MM.1S (cell line): Measurements from ENCODE around the gene AAMDC.
"Not testable (repeated sequence)": the region's sequence is repeated elsewhere in the genome, so short reads cannot be mapped to it uniquely, and the experiment has no call there.

Source experiments
- DNase-seq: peaks from one replicate; pipeline ENCODE4 v3.0.0-alpha.2; 2015
- H2AFZ ChIP-seq: fragments of 300-600 bp; sonication (generic); 2 replicates; pipeline ENCODE4 v1.6.0; 2016; ENCODE audit warnings: antibody characterized with exemption, low read length
- H3F3A ChIP-seq: fragments of 300-600 bp; sonication (generic); 2 replicates; pipeline ENCODE4 v1.6.1; 2016; ENCODE audit warnings: mild to moderate bottlenecking, antibody characterized with exemption, low read length, moderate library complexity, mixed read lengths; ENCODE audit not compliant: insufficient read depth
- H3K27ac ChIP-seq: fragments of 300-600 bp; sonication (generic); 2 replicates; pipeline ENCODE4 v1.5.1; 2016; ENCODE audit warnings: mild to moderate bottlenecking, low read length
- H3K27me3 ChIP-seq: fragments of 300-600 bp; sonication (generic); replicated peaks from 2 replicates; pipeline ENCODE4 v1.6.0; 2016; ENCODE audit warnings: low read length; ENCODE audit not compliant: insufficient read depth
- H3K36me3 ChIP-seq: fragments of 300-600 bp; sonication (generic); replicated peaks from 2 replicates; pipeline ENCODE4 v1.6.1; 2016; ENCODE audit warnings: mild to moderate bottlenecking, low read length, mixed read lengths; ENCODE audit not compliant: insufficient read depth
- H3K4me1 ChIP-seq: fragments of 300-600 bp; sonication (generic); 2 replicates; pipeline ENCODE4 v1.6.1; 2016; ENCODE audit warnings: low read length, mixed read lengths
- H3K4me2 ChIP-seq: fragments of 300-600 bp; sonication (generic); 2 replicates; pipeline ENCODE4 v1.6.0; 2016; ENCODE audit warnings: low read depth, low read length
- H3K4me3 ChIP-seq: fragments of 300-600 bp; sonication (generic); 2 replicates; pipeline ENCODE4 v1.5.1; 2016; ENCODE audit warnings: low read length, mixed read lengths
- H3K79me2 ChIP-seq: fragments of 300-600 bp; sonication (generic); 2 replicates; pipeline ENCODE4 v1.6.1; 2016; ENCODE audit warnings: mixed run types, low read length, mixed read lengths
- H3K9ac ChIP-seq: fragments of 300-600 bp; sonication (generic); 2 replicates; pipeline ENCODE4 v1.6.1; 2016; ENCODE audit warnings: low read length, mixed read lengths
- H3K9me2 ChIP-seq: fragments of 300-600 bp; sonication (generic); replicated peaks from 2 replicates; pipeline ENCODE4 v1.6.1; 2016; ENCODE audit warnings: mild to moderate bottlenecking, low read length, mixed read lengths; ENCODE audit not compliant: insufficient read depth
- H3K9me3 ChIP-seq: fragments of 300-600 bp; sonication (generic); replicated peaks from 2 replicates; pipeline ENCODE4 v1.6.1; 2016; ENCODE audit warnings: mild to moderate bottlenecking, low read length, mixed read lengths; ENCODE audit not compliant: insufficient read depth
- H4K20me1 ChIP-seq: fragments of 300-600 bp; sonication (generic); 2 replicates; pipeline ENCODE4 v1.6.1; 2016; ENCODE audit warnings: mild to moderate bottlenecking, low read length, moderate library complexity, mixed read lengths; ENCODE audit not compliant: insufficient read depth
- CTCF ChIP-seq: fragments of 300-600 bp; sonication (generic); IDR thresholded peaks from 2 replicates; pipeline ENCODE4 v1.5.1; 2016; ENCODE audit warnings: antibody characterized with exemption, low read length, mixed read lengths
- EZH2 ChIP-seq: fragments of 300-600 bp; sonication (generic); optimal IDR thresholded peaks from 2 replicates; pipeline ENCODE3; 2017; ENCODE audit warnings: low read depth, mild to moderate bottlenecking, antibody characterized with exemption, low read length, mixed read lengths
- EZH2phosphoT487 ChIP-seq: fragments of 300-600 bp; sonication (generic); IDR thresholded peaks from 2 replicates; pipeline ENCODE4 v1.6.1; 2018; ENCODE audit warnings: antibody characterized with exemption, low read length

AAMDC gene

GRCh38 chr11:77819921-77820564 is 901 bp upstream of the AAMDC start:
- DNase-seq: peak; percentile 10
- TF ChIP-seq EZH2 (no peak), CTCF (no peak), EZH2phosphoT487 (no peak)

GRCh38 chr11:77821349-77821851 is 456 bp downstream of the AAMDC start:
- H3K4me3 ChIP-seq: peak overlapping the region; percentile 100
- no peaks in the 10 kb centered on the region for H3K9me3 ChIP-seq
- H3K27me3 ChIP-seq: no peaks in the 10 kb centered on the region
- H3K36me3 ChIP-seq: no peaks in the 10 kb centered on the region
- TF ChIP-seq EZH2: no peak
- TF ChIP-seq CTCF: no peak
- TF ChIP-seq EZH2phosphoT487: no peak
- H3K9me2 ChIP-seq: no peaks in the 10 kb centered on the region
- peaks cover 41% of the 10 kb centered on the region for H3K79me2 ChIP-seq
- H2AFZ ChIP-seq: peak overlapping the region; percentile 100
- peaks cover 12% of the 10 kb centered on the region for H3F3A ChIP-seq
- H3K9ac ChIP-seq: peak overlapping the region; percentile 51; the same call in 1 of the 2 replicates
- peaks cover 12% of the 10 kb centered on the region; the same call in 1 of the 2 replicates for H4K20me1 ChIP-seq
- peak overlapping the region; percentile 95 for H3K4me2 ChIP-seq
- peaks cover 4% of the 10 kb centered on the region; the same call in 1 of the 2 replicates for H3K4me1 ChIP-seq
- no peak overlapping the region for H3K27ac ChIP-seq
- DNase-seq: peak; percentile 13

More at GRCh38 chr11:77819921-77820564, 901 bp upstream of the AAMDC start:
- Histone ChIP-seq H3K36me3 (no peaks in the 10 kb centered on the region), H3K9me3 (no peaks in the 10 kb centered on the region), H3K27ac (peak overlapping the region; percentile 67; the same call in 1 of the 2 replicates), H3K4me1 (peaks cover 4% of the 10 kb centered on the region; the same call in 1 of the 2 replicates), H3K4me3 (peak overlapping the region; percentile 100), H4K20me1 (peaks cover 20% of the 10 kb centered on the region; the same call in 1 of the 2 replicates), H3F3A (peaks cover 12% of the 10 kb centered on the region), H3K9ac (peak overlapping the region; percentile 79), H3K9me2 (no peaks in the 10 kb centered on the region), H3K79me2 (peaks cover 54% of the 10 kb centered on the region), H3K4me2 (peak overlapping the region; percentile 95), H3K27me3 (no peaks in the 10 kb centered on the region), H2AFZ (peak overlapping the region; percentile 83)

GRCh38 chr11:77822126-77822525 is 1.2 kb downstream of the AAMDC start:
- peaks cover 33% of the 10 kb centered on the region for H3K79me2 ChIP-seq
- H3F3A ChIP-seq: peaks cover 12% of the 10 kb centered on the region
- not testable (repeated sequence) for H3K36me3 ChIP-seq, H3K4me3 ChIP-seq, H3K9me2 ChIP-seq, H3K9me3 ChIP-seq, H3K4me2 ChIP-seq, H3K27me3 ChIP-seq, H3K27ac ChIP-seq, H3K9ac ChIP-seq, H3K4me1 ChIP-seq, DNase-seq, H2AFZ ChIP-seq
- peaks cover 12% of the 10 kb centered on the region; the same call in 1 of the 2 replicates for H4K20me1 ChIP-seq

GRCh38 chr11:77823775-77824174 is 2.8 kb downstream of the AAMDC start:
- TF ChIP-seq EZH2 (no peak), CTCF (no peak), EZH2phosphoT487 (no peak)
- DNase-seq: no peak
- Histone ChIP-seq H4K20me1 (0 out of 2 replicates have a peak, but pooled peaks cover 5% of the 10 kb centered on the region), H3K9ac (no peak overlapping the region), H3K9me3 (no peaks in the 10 kb centered on the region), H3K27me3 (no peaks in the 10 kb centered on the region), H3K9me2 (no peaks in the 10 kb centered on the region), H3K4me3 (no peak overlapping the region), H3K79me2 (peaks cover 17% of the 10 kb centered on the region), H3K36me3 (no peaks in the 10 kb centered on the region), H3K4me2 (no peak overlapping the region), H3K4me1 (peaks cover 3% of the 10 kb centered on the region; the same call in 1 of the 2 replicates), H3K27ac (no peak overlapping the region), H3F3A (peaks cover 11% of the 10 kb centered on the region), H2AFZ (no peak overlapping the region)
